GM19193 (cell line): ENCODE measurements around the gene CREB3L2.

ENCODE experiments used
- POLR2A ChIP-seq: IDR thresholded peaks from 4 replicates; pipeline ENCODE4 v1.6.1; 2011; ENCODE audit not compliant: insufficient read depth, insufficient read length; ENCODE audit errors: extremely low read depth

Gene CREB3L2

GRCh38 chr7:137970253-137970975 lies 31.5 kb downstream of the CREB3L2 start:
- TF ChIP-seq POLR2A: no peak

- no peak for TF ChIP-seq POLR2A
Observed at GRCh38 chr7:137969828-137970227, 32.1 kb downstream of the CREB3L2 start.

GRCh38 chr7:137968890-137969289 lies 33.0 kb downstream of the CREB3L2 start:
- no peak for TF ChIP-seq POLR2A

GRCh38 chr7:137967143-137968018 lies 34.5 kb downstream of the CREB3L2 start:
- TF ChIP-seq POLR2A: no peak

- no peak for TF ChIP-seq POLR2A
Observed at GRCh38 chr7:137966641-137967142, 35.2 kb downstream of the CREB3L2 start.

GRCh38 chr7:137965942-137966640 lies 35.8 kb downstream of the CREB3L2 start:
- TF ChIP-seq POLR2A: no peak

- no peak for TF ChIP-seq POLR2A
Observed at GRCh38 chr7:137964824-137965545, 36.9 kb downstream of the CREB3L2 start.

GRCh38 chr7:137962875-137963507 lies 38.9 kb downstream of the CREB3L2 start:
- TF ChIP-seq POLR2A: no peak

GRCh38 chr7:137962491-137962874 lies 39.4 kb downstream of the CREB3L2 start:
- TF ChIP-seq POLR2A: no peak

GRCh38 chr7:137961200-137962177 lies 40.4 kb downstream of the CREB3L2 start:
- no peak for TF ChIP-seq POLR2A

GRCh38 chr7:137960020-137960419 lies 41.9 kb downstream of the CREB3L2 start:
- TF ChIP-seq POLR2A: no peak

- TF ChIP-seq POLR2A: no peak
Observed at GRCh38 chr7:137958470-137959431, 43.1 kb downstream of the CREB3L2 start.
